HG03108 (cell line): ENCODE measurements around the gene CASP9.
"Not testable (repeated sequence)": the region's sequence is repeated elsewhere in the genome, so short reads cannot be mapped to it uniquely, and the experiment has no call there.

ENCODE experiments used
- ATAC-seq: cut with Tn5 transposase; IDR thresholded peaks from one replicate; pipeline ENCODE4 v1.9.1; 2021; ENCODE audit warnings: moderate library complexity; ENCODE audit not compliant: unreplicated experiment

The CASP9 gene

DNA sequence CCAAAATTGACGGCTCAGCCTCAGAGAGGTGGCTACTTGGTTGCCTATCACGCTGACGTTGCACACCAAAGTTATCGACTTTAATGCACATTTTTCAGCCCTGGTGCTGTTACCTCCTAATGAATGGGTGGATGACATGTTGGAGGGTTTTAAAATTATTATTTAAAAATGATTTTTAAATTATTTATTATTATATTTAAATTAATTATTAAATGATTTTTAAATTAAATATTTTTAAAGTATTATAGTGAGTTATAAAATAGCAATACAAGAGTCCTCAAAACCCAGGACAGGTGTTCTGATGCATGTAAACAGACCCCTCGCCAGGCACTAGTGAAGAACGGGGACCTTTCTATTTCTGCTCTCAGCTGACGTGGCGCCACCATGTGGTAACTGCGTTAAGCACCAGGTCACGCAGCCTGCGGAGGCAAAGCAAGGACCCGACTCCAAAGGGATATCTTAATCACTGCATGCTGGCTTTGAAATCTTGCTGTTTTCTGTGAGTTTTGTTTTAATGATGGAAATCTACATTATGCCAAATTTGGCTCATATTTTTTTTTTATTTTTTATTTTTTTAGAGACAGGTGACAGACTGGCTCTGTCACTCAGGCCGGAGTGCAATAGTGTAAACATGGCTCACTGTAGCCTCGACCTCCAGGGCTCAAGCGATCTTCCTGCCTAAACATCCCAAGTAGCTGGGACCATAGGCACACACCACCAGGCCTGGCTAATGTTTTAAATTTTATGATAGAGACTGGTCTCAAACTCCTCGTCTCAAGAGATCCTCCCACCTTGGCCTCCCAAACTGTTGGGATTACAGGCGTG lies 22.6 kb downstream of the CASP9 start:
- ATAC-seq, result no peak

DNA sequence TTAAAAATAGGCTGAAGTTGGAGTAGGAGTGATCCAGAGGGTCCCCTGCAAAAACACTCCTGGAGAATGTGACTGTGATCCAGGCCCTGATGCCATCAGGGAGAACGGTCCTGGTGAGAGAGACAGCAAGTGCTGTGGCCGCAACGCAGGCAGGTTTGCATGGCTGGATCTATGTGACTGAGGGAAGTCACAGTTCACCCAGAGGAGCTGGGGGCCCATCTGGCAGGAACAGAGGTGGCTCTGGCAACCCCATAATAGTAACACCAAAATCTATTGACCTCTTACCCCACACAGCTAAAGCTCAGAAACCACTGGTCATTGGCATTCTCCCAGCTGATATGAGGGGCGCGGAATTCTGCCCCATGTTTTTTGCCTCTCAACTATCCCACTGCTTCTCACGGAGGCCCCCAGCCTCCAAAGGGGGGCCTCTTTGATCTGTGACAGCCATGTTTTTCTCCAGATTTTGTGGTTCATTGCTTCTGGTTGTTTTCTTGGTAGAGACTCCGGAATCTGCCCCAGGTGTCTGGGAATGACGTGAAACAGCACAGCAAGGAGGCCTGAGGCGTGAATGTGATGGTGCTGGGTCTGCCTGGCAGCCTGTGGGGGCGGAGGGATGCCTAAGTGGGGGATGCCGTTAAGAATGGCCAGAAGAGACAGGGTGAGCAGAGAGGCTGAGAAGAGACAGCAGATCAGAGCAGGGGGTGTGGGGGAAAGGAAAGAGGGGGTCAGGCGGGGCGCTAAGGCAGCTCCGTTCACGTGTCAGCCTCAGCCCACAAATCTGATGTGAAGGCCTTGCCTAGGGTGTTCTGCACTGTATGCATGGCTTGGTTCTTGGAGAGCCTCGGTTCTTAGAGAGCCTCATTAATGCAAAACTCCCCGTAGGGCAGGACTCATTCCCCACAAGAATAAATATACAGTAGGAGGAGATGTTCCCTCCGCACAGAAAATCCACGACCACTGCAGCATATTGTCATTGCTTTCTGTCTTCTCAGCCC lies 23.5 kb downstream of the CASP9 start:
- no peak for ATAC-seq

DNA sequence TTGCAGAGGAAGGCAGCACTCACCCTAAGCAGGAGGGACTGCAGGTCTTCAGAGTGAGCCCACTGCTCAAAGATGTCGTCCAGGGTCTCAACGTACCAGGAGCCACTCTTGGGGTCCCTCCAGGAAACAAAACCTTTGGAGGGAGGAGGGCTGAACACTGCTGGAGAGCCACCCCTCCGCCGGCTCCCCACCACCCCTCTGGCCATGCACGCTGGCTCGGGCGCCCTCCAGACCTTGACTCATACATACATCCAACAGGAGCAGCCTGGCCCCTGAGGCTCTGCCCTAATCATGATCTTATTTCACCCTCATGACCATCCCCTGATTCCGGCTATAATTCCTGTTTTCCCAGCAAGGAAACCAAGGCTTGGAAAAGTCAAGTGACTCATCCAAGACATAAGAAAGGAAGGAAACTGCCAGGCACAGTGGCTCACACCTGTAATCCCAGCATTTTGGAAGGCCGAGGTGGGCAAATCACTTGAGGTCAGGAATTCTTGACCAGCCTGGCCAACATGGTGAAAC lies 30.1 kb downstream of the CASP9 start:
- no peak for ATAC-seq

DNA sequence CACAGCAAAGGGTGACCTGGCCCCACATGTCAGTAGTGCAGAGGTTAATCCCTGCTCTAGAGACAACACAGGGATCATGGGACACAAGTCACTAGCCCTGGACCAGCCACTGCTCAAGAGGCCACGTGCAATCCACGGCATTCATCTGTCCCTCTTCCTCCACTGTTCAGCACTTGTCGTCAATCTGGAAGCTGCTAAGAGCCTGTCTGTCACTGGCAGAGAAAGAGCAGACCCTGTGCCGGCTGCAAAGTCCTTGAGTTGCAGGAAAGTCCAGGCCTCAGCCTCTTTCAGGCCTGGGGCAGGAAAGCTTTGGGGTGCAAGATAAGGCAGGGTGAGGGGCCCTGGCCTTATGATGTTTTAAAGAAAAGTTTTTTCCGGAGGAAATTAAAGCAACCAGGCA lies 31.4 kb downstream of the CASP9 start:
- no peak for ATAC-seq

DNA sequence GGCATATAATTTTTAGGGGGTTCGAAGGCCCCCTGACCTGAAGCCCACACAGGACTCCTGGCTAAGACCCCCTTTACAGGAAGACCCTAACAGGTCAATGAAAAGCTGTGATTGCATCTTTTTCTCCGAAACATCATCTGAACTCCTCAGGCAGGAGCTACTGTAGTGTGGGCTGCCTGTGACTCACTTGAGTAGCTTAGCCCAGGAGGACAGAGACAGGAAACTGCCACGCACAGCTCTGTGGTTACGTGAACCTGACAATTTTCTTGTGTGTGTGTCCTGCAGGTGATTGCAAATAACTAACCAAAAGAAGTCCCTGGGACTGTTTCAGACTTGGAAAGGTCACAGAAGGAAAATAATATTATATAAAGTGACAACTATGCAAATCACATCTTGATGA lies 33.0 kb downstream of the CASP9 start:
- ATAC-seq, result not testable (repeated sequence)

DNA sequence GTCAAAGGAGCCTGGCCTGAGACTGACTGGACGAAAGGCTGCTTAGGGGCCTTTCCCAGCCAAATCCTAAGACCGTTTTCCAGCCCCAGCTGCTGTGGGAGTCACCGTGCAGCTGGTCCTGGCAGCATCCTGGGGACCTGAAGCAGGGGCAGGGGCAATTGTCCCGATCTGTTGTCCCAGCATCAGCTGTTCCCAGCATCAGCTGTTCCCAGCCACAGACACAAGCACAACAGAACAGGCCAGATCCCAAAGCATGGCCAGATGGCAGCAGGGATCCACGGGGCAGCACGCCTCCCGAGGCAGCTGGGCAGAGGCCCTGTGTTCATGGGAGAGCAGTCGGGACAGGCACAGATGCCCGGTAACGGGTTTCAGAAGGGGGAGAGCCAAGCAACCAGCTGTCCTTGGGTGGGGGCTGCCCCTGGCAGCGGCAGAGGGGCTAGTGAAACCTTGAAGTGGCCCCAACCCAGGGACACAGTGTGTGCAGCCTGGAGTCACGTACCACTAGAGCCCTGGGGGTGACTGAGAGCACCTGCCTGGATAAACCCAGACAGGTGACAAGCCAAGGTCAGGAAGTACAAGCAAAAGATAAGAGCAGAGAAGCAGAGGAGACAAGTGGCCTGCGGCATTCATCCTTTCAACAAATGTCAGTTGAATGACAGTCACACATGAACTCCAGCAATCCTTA lies 34.8 kb downstream of the CASP9 start:
- ATAC-seq, result no peak

DNA sequence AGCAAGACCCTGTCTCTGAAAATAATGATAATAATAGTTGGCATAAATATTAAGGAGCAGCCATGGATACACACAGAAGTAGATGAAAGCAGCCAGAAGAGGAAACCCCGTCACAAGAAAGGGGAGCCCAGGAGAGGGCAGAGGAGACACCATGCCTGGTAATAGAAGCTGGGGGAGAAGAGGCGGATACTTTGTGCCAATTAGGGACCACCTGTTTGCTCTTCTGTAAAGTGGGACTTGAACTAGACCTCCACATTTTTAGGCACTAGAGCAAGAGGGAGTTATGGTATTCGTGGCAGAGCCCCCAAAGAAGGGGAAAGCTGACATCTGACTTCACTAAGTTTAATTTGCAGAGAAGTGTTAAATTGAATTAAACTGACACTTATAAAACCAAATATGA lies 35.6 kb downstream of the CASP9 start:
- no peak for ATAC-seq

DNA sequence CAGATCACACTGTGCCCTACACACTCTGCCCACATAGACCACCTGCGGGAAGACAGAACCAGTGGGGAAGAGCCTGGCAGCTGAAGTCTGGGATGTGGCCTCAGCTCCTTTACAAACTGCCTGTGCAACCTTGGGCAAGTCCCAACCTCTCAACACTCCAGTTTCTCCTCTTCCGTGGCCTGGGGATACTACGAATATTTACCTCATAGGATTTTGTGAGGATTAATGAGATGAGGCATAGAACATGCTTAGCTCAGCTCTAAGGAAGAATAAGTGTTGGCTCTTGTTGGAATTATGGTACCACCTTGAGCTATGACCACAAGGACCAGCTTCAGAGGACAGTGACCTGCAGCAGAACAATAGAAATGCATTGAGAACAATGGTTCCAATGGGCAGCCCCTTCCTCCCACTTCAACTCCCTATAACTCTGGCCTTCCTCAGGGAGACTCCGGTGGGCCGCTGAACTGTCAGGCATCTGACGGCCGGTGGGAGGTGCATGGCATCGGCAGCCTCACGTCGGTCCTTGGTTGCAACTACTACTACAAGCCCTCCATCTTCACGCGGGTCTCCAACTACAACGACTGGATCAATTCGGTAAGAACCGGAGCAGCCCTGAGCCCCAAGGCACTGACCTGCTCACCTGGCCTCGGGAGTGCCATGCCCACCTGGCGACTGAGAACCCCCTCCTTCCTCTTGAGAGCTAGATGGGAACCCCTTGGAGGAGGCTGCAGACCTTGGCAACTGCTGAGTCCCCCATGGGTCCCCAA lies 37.0 kb downstream of the CASP9 start:
- not testable (repeated sequence) for ATAC-seq

DNA sequence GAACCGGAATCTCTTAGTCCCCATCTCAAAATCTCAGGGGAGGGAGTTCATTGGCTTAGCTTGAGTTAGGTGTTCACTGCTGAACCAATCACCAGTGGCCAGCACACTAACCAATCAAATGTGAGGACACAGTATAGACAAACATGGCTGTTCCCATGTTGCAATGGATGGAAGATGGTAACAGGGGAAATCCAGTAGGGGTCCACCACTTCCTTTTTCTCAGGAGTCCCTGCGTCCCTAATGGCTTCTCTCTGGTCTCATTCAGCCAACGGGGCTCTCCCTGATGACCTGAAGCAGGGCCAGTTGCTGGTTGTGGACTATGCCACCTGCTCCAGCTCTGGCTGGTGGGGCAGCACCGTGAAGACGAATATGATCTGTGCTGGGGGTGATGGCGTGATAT lies 38.4 kb downstream of the CASP9 start:
- ATAC-seq, result no peak

DNA sequence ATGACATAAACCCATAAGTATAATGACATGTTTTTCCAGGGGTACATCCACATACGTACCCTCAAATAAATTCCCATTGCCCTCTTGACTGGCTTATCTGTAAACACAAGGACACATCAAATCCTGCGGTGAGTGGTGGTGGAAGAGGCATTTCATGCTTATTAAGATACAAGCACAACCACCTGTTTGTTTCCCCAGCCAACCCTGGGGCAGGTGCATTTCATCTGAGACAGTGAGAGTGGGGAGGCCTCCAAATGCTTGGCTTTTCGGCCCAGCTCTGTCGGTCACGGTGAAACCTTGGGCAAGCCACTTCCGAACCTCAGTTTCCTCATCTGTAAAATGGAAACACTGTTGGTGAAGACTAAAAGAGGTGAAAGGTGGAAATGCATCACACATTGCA lies 39.6 kb downstream of the CASP9 start:
- not testable (repeated sequence) for ATAC-seq

DNA sequence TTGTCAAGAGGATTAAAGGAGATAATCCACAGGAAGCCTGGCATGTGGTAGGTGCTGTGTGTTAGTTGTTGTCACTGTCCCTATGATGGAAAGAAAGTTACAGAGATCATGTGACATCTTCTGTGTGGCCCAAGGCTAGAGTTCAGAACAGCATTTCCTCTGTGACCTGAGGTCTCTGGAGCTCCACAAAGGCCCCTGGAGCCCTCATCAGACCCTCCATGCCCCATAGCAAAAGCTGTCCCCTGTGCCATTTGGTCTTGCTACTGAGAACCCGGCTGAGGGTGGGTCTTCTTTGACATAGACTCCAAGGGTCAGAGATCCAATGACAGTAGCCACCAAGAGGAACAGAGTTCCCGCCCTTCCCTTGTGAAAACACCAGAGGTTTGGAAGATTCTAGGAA lies 40.0 kb downstream of the CASP9 start:
- no peak for ATAC-seq

DNA sequence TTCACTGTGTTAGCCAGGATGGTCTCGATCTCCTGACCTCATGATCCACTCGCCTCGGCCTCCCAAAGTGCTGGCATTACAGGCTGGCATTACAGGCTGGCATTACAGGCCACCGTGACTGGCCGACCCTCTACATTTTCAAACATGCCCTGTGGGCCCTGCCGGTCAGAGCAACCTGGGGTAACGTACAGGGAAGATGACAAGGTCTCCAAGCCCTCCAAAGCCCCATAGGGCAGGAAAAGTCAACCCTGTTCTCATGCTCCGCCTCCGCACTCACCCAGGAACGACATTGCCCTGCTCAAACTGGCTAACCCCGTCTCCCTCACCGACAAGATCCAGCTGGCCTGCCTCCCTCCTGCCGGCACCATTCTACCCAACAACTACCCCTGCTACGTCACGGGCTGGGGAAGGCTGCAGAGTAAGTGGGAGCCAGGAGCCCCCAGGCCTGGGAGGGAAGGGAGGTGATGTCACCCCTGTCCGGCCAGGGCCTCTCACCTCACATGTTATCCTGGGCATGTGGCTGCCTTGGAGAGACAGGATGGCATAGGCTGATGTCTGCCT lies 41.0 kb downstream of the CASP9 start:
- ATAC-seq, result not testable (repeated sequence)

DNA sequence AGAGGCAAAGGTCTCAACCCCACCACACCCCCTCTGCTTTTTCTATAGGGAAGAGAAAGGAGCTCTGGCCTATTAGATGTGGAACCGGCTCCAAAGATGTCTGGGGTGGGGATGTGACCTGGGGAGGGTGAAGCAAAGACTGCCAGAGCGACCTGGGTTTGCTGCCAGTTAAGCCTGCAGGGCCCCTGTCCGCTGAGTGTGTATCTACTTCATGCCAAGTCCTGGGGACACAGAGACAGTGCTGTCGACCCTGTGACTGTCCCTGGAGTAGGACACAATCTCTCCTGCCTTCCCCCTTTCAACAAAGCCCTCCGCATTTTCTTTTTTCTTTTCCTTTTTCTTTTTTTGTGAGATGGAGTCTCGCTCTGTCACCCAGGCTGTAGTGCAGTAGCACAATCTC lies 41.6 kb downstream of the CASP9 start:
- not testable (repeated sequence) for ATAC-seq

DNA sequence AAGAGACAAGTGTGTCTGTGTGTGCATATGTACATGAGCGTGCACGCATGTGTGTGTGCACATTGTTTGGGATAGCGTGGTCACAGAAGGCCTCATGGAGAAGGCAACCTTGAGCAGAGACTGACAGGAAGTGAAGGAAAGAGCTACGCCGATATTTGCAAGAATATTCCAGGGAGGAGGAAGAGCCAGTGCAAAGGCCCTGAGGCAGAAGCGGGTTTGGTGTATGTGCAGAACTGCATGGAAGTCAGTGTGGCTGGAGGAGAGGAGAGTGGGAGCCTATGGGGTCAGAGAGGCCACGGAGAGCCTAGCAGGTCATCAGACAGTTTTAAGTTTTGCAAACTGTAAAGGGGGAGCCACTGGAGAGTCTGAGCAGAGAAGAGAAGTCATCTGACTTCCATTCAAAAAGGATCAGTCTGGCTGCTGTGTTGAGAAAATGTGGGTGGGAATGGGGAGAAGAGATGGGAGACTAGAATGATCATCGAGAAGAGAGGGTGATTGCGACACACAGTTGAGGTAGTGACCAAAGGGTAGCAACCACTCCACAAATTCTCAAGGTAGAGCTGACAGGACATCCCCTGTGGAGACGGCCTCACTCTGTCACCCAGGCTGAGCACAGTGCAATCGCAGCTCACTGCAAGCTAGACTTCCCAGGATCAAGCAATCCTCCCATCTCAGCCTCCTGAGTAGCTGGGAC lies 44.2 kb downstream of the CASP9 start:
- no peak for ATAC-seq

DNA sequence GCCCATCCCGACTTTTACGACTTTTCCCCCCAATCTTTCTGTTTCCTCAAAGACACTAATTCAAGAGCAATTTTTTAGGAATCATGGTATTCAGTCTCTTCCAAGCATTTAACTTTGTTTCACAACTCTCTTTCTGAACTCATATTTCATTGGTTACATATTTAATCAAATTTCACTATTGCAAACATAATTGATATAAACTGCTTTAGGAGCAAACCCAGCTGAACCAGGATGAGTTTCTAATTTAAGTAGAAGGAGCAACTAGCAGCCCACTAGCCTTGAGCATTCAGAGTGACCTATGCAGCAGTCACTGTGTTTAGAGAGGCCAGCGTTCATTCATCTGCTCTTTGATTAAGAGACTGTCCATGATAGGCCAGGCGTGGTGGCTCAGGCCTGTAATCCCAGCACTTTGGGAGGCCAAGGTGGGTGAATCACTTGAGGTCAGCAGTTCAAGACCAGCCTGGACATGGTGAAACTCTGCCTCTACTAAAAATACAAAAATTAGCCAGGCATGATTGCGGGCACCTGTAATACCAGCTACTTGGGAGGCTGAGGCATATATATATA lies 46.3 kb downstream of the CASP9 start:
- ATAC-seq, result no peak

DNA sequence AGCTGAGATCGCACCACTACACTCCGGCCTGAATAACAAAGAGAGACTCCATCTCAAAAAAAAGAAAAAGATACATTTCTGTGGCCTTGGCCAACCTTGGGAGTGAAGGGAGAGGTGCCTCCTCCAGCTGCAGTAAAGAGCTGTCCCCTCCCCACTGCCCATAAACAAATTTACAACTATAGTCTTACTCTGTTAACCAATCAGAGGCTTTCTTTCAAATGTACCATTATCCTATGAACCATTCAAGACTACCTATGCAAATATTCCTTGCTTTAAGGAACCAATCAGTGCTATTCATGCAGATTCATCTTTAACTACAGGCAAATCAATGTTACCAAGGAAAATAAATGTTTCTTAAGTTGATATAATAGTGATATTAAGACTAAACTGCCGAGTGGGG lies 47.1 kb downstream of the CASP9 start:
- no peak for ATAC-seq

DNA sequence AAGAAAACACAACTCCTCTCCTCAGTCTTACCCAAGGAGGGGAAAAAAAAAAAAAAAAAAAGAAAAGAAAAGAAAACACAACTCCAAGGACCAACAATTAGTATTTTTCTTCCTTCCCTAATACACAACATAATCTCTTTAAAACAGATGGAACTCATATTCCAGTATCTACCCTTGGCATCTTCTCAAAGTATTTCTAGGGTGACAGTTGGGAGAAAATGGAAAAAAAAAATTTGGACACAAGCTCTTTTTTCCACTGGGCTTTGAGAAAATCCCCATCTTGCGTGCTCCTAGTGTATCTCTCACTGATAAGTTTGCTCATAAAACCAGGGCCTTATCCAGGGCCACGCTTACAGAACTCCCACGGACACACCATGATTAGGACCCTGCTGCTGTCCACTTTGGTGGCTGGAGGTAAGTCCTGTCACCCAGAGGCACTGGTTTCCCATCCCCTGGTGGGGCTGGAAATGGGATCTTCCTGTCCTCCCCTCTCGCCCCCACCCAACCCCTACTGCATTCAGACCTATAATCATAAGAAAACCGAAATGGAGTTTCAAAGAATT lies 48.2 kb downstream of the CASP9 start, which contains the start of gene CELA2B:
Gene CELA2B (plus strand): TSS at position 353 of the 563 bp plus-strand sequence. CDS start 22 bp downstream, at position 375.
- no peak for ATAC-seq

DNA sequence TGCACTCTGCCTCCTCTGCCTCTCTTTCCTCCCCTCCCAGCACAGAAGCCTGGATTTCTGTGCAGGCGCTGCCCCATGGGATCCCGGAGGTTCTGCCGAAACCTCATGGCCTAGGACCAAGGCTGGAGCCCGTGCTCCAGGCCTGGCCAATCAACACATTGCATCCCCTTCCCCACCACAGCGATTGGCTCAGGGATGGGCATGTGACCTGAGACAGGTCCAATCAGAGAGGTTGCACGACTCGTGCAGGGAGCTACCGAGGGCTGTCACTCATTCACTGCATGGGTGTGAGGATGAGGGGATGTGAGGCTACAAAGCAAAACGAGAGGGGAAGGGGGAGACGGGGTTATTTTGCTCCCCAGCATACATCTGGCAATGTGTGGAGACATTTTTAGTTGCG lies 51.4 kb downstream of the CASP9 start:
- ATAC-seq, result no peak

DNA sequence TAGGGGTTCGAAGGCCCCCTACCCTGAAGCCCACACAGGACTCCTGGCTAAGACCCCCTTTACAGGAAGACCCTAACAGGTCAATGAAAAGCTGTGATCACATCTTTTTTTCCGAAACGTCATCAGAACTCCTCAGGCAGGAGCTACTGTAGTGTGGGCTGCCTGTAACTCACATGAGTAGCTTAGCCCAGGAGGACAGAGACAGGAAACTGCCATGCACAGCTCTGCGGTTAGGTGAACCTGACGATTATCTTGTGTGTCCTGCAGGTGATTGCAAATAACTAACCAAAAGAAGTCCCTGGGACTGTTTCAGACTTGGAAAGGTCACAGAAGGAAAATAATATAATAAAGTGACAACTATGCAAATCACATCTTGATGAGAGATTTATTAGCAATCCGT lies 52.3 kb downstream of the CASP9 start:
- ATAC-seq, result not testable (repeated sequence)
